NCI-H146 treated with DMSO at 0.1 percent for 48 hours (cell line): Measurements from ENCODE around the gene HILPDA.

ENCODE experiments used
- DNase-seq: peaks from one replicate; lab custom pipeline; 2025; ENCODE audit not compliant: unreplicated experiment; lab: John Stamatoyannopoulos, UW

Gene HILPDA, protein sequence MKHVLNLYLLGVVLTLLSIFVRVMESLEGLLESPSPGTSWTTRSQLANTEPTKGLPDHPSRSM

DNA sequence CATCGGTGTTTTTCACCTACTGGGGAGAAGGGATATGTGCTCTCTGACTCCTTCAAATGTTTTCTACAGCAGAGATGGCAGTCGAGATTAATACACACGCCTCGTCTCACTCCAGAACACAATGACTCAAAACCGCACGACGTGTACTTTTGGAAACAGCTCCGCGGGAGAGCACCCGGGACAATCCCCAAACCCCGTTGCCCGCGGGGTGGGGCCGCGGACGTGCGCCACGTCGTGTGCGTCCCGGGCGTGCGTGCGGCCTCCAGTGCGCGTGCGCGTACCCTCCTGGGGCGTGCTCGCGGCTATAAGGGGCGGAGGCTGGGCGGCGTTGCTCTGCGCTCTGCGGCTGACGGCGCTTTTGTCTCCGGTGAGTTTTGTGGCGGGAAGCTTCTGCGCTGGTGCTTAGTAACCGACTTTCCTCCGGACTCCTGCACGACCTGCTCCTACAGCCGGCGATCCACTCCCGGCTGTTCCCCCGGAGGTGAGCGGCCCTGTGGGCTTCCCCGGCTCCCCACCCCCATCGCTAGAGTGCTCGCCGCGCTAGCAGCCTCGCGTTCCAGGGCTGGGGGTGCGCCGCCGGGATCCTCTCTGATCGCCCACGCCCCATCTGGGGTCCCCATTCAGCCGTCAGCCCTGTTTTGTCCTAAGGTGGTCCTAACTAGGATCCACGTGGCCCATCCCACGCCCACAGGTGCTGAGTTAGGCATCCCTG, at the start of gene HILPDA:
HILPDA (plus strand) TSS at position 336 of the 712 bp plus-strand sequence. CDS start 1,391 bp downstream, outside the sequence.
- peak; percentile 84 for DNase-seq

DNA sequence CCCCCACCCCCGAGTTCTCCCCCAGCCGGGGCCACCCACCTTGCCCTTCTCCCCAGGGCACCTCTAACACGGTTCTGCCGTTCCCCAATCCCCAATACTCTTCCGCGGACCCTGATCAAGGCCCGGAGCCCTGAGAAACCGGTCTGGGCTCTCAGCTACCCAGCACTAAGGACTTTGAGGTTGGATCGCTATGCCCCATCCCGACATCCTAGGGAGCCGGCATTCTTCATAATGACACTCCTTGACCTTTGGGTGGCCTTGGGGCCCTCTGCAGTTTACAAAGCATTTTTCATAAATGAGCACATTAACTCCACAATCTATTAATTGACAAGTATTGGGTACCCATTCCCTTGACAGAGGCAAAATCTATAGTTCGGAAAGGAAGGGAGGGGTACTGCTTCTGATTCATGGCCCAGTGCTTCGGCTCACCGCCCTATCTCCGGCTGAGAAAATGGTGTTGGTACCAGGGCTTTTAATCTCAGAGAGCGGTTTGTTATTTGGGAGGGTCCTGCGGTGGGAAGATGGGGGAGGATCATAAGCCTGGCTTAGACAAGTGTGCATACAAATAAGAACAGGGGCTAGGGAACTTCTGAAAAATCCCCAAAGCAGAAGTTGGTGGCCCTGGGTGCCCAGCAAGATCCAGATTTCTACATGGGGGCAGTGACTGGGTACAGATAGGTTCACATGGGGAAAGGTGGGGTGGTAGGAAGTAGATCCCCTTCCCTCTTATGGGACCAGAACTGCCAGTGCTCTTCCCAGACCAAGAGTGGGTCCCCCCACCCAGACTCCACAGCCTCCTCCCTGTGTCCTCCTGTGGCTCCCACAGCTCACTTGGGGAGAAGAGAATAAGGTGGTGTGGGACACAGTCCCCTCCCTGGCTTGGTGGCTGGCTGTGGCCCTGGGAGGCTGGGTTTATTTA, 49.1 kb upstream of the HILPDA start:
- DNase-seq, result no peak

DNA sequence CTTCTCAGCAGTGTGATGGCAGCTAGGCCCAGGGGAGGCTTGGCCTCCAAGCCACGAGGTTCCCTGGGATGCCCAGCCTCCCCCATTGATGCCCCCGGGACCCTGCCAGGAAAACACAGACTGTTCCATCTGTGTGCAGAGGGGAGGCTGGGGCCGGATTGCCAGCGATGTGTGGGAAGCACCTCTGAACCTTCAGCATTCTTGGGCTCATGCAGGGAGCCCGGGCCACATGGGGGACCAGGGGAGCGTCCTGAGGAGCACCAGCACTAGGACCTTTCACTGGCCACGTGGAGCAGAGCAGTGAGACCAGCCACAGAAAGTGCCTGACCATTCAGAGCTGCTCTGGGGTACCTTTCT, 48.5 kb upstream of the HILPDA start:
- no peak for DNase-seq

DNA sequence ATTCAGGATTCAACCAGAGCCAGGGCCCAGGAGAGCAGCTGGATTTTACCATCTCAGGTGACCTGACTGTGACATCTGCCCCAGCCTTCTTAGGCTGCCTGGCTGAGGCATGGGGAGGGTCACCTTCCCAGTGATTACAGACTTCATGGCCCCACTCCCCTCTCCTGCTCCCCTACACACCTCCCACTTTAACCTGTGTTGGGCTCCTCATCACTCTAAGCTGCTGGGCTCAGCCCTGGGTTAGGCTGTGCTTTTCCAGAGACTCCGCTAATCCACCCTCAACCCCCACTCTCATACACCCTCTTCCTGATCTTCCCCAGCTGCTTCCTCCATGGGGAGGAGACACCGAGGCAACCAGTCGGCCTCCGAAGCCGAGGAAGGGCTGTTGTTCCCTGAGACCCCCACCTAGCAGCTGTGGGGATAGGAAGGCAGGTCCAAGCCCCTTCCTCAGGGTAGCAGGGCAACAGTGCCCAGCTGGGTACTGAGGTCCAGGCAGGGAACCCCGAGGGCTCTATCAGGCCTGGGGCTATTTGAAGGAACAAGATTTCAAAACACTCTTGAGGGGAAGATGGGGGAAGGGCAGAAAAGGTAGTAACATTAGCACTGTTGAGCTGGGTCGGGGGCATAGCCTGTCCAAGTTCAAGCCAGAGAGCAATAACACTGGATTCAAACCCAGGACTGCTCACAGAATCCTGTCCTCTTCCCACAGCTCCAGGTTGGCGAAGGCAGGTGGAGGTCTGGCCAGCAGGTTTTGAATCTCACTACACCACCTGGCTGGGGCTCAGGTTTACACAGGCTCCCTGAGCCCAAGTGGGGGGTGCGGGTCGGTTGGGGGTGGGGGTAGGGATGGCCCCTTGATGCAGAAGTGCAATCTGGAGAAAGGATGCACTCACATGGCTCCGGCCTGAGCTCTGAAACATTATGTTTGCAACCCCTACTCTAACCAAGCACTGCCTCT, 47.6 kb upstream of the HILPDA start:
- DNase-seq, result no peak

DNA sequence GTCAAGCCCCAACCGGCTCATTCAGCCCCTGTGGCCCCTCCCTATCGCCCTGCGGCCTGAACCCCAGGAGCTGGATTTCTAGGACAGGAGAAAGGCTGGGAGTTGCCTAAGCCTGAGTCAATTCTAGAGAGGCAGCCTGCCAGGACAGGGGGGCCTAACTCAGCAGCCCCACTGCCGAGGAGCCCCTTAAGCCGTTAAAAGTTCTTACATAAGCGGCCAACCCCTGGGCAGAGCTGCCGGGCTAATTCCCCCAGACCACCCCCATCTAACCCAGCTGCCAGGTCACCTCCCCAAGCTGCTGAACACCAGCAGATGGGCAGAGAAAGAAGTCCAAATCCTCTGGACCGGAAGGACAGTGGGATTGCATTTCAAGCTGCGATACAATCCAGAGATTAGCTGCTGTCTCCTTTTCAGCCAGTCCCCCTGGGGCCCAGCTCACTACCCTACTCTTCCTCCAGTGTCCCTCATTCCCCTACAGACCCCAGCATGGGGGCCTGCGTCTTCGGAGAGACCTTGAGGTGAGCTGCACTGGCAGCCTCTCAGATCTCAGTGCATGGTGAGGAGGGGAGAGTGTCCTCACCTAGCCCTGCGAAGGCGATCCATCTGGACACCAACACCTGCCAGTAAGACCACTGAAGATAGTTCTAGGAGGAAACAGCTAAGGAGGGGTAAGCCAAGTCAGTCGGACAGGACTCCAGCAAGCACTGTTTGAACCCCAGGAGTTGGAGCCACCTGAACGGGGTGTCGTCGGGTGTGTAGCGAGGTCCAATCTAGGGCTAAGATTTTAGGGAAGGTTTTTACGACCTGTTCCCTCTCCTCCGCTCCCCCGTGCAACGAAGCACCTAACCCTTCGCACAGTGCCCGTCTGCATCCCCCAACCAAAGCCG, 46.7 kb upstream of the HILPDA start:
- no peak for DNase-seq

DNA sequence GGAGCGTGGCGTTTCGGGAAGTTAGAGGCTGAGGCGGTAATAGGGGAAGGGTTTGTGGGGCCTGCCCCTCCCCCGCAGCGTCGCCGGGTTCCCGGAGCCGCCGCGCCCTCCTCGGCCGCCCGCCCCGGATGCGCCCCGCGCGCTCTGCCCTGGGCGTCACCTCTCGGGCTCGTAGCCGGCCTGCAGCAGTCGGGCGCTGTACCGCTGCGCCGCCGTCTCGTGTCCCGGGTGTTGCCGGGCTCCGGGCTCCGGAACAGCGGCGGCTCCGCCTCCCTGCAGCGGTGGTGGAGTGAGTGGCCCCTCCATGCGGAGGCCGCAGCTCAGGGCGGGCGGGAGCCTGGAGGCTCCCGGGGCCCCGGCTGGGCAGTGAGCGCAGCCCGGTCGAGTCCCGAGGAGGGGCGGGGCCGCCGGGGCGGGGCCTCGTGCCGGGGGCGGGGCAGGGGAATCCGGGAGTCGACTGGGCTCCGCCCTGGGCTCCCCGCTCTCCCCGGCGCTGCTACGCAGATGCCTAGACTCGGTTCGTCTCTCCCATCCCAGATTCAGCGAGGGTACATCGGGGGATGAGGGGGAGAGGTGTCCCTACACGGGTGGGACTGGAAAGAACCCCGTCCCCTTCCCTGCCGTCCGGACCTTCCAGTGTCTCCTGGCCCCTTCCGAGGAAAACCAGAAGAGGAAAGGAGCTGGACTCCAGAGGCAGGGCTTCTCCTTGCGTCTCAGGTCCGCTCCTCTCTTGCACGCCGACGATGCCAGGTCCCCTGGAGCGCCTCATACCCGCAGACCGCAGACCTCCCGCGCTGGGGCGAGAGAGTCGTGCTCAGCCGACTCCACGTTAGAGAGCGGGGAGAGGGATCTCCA, 45.9 kb upstream of the HILPDA start, which contains the start of gene IMPDH1:
IMPDH1 (minus strand) TSS at position 387 of the 855 bp plus-strand sequence; CDS start at position 306, 81 bp downstream.
- DNase-seq, result peak; percentile 44

DNA sequence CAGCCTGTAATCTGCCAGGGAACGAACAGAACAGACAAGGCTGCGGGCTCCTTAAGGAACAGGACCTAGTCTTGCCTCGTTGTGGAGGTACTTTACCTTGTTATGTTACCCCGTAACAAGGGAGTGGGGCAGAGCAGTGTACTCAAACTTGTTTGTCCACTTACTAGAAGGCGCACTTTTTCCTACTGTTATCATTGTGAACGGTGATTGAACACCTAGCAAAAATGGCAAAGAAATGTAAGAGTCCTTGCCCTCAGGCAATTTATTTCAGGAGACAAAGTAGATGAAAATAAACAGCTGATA, 45.3 kb upstream of the HILPDA start:
- DNase-seq, result no peak

DNA sequence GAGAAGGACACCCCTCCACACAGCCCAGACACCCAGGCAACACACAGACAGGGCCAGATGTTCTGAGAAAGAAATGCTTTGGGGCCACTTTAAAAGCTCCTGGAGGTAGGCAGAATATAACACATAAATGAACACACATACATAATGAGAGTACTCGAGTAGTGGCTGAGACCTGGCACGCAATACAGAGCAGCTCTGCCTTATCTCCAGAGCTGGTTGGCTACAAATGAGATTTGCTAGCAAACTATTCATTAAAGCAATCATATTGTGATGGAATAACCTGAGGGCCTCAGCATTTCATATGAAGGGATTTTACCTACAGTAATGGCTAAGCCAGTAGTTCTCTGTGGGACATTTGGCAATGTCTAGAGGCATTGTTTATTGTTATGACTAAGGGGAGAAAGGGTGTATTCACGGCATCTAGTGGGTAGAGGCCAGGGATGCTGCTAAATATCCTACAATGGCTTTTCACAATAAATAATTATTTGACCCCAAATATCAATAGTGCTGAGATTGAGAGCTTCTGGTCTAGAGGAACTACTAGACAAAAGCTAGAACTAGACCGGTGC, 40.4 kb upstream of the HILPDA start:
- DNase-seq, result no peak

DNA sequence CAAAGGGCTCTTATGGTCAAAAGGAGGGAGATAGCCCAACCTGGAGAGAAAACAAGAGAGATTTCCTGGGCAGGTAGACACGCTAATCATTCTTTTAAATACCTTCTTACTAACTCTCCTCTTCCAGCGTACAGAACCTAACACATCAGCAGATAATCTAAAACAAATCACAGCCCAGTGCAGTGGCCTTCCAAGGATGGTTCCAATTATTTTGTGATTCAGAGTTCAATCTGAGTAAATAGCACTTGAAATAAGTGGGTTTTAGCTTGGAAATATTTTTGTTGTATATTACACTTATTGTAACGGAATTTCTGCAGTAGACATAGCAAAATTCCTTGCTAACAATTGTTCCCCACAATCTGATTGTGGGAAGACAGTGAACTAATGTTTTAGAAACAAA, 38.6 kb upstream of the HILPDA start:
- DNase-seq, result no peak

DNA sequence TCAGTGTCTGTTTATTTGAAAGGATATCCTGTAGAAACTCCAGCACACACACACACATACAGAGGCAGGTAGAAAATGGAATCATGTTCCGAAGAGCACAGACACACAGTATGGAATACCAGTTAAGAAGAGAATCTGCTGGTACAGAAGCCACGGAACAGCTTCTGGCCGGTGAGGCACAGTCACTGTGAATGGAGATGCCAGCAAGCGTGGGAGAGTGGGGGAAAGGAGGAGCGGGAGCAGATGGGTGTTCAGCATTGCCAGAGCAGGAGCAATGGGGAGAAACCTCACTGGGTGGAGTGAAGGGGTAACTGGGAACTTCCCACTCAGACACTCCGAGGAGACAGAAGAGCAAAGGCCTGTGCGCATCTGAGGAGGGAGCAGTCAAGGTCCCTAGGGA, 36.4 kb upstream of the HILPDA start:
- DNase-seq, result no peak

DNA sequence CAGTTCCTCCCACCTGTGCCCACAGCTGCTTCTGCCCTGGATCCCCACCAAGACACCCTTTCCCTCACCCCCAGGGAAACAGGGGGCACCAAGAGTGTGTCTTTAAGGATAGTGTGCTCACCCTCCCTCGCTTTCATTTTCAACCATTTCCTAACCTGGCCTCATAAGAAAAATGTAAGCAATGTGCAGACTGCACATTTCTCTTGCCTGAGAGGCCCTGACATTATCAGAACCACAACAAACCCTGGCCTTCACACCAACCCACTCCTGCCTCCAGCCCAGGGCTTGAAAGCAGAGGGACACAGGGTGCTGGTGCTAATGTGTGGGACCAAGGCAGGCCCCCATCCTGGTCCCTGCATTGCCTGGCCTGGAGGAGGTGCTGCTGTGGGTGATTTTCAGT, 34.9 kb upstream of the HILPDA start:
- no peak for DNase-seq

DNA sequence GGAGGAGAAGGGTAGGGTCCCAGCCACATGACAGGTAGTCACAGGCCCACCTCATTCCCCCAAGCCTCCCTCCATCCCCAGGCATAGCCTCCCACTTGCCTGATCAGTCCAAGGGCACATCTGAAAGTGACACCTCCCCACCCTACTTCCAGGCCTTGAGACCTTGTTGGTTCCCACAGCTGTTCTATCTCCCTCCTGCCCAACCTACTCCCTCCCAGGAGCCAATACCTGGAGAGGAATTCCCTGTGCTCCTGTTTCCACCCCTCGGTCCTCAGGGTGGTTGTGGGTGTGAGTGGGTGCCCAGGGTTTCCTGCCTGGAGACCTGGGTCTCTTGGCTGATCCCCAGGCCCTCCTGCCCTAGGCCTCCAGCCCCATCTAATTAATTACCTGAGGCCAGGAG, 34.3 kb upstream of the HILPDA start:
- no peak for DNase-seq

DNA sequence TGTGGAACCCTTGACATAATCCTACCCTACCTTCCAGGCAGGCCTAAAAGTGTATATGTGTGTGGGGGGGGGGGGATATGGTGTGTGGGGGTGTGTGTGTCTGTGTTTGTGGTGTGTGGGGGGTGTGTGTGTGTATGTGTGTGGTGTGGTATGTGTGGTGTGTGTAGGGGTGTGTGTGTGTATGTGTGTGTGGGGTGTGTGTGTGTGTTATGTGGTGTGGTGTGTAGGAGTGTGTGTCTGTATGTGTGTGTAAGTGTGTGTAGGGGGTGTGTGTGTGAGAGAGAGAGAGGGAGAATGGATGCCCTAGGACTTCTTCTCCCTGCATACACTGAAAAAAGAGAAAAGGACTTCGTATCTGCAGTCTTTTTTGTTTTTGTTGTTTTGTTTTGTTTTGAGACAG, 33.6 kb upstream of the HILPDA start:
- DNase-seq, result no peak

DNA sequence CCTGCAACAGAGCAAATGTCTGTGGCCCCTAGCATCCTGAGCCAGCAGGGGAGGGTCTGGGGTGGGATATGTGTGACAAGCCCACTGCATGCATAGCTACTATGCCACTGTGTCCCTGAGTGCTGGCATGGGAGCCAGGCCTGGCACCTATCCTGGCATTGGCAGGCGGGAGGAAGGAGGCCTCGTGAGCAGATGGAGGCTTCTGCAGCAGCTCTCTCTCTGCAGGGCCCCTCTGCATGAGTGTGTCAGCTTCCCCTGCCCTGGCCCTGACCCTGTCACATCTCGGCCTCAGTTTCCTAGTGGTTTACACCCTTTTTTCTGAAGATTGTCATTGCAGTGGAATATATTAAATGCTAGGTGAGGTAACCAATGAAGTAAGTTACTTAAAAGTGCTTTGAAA, 32.8 kb upstream of the HILPDA start:
- no peak for DNase-seq

DNA sequence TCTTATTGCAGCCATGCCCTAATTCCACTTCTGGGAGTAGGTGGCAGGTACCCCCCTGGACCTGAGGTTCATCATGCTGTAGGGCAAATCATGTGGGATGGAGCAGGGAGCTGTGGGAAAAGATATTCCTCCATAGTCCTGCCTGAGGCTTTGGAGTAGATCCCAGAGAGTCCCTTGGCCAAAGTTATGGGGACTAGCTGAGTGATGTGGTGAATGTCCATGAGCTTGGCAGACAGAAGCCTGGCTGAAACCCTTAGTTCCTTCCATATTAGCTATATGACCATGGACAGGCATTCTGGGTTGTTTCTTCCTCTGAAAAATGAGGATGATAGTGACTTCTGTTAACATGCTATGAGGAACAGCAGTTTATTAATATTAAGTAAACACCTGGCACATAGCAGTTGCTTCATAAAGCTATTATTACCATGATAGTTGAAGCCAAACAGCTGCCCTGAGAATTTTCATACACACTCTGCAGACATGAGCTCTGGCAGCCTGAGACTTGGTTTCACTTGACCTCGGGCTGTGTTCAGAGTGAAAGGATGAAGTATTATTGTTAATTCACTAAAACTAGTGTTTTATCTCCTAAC, 30.9 kb upstream of the HILPDA start:
- DNase-seq, result no peak

DNA sequence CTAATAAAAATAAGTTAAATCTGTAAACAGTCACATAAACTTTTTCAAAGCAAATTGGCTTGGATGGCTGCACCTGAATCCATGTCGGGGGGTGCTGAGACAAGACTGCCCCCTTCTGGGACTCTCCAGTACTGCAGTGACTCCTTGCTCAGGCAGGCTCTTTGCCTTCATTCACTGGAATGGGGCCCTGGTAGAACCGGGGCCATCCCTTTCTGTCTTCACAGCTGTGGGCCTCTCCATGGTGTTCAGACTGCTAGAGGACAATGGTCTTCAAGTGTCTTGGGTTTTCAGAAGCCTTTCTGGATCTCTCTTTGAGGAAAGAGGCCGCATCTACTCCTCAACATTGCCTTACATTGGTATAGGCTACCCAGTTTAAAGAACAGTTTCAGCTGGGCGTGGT, 29.8 kb upstream of the HILPDA start:
- DNase-seq, result peak; percentile 29

DNA sequence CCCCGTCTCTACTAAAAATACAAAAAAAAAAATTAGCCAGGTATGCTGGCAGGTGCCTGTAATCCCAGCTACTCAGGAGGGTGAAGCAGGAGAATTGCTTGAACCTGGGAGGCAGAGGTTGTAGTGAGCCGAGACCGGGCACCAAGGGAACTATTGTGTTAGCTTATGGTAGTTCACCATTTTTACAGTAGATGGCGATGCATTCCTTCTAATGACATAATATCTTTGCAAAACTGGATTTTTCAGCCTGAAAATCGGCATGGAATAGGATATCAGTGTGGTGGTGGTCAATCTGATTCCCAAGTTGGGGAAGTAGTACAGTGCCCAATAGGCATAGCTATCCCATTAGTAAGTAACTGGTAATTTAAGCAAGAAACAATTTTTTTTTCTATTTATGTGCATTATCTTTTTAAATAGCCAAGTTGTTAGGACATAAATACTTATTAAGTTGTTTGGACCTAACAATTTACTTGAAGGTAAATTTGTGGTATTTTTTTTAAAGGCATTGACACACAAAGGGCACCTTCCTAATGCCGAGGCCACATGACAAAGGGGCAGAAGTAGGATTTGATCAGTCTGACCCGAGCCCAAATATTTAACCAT, 28.3 kb upstream of the HILPDA start:
- DNase-seq, result peak; percentile 58

DNA sequence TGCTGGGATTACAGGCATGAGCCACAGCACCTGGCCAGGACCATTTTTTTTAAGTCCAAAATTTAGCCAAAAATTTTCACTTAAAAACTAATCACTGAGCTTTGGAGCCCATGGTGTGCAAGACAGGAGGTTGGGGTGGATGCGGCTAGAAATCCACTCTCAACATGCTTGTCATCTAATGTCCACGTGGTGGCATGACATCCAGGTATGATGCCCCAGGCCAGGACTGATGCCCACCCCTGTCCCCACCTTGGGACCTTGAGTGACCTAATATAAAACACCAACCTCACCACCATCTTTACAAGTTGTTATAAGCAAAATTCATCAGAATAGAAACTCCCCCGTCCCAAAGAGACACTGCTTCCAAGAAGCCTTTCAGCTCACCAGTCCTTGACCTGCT, 25.5 kb upstream of the HILPDA start:
- DNase-seq, result no peak
